HFFc6 (cell line): Measurements from ENCODE around the gene NEIL3. TPM values are rescaled to one million over a fixed set of nuclear protein-coding genes. Genes with fewer than 3 reads are reported as not detected.
A peak's percentile ranks its signal among the peaks of the same experiment; 100 is the strongest.

ENCODE experiments used
- DNase-seq: peaks from one replicate; pipeline ENCODE4 v3.0.0-alpha.2; 2018
- H3K27ac Mint-ChIP-seq: 2 replicates; pipeline ENCODE4 v1.8.0; 2020; ENCODE audit warnings: mild to moderate bottlenecking, mixed read lengths
- H3K27me3 Mint-ChIP-seq: 2 replicates; pipeline ENCODE4 v1.8.0; 2021; ENCODE audit warnings: mild to moderate bottlenecking, moderate library complexity, mixed read lengths; ENCODE audit not compliant: insufficient read depth
- H3K36me3 Mint-ChIP-seq: 2 replicates; pipeline ENCODE4 v1.8.0; 2021; ENCODE audit warnings: low read depth, mixed read lengths
- H3K4me1 Mint-ChIP-seq: 2 replicates; pipeline ENCODE4 v1.8.0; 2020; ENCODE audit warnings: low read depth, mixed read lengths
- H3K4me3 Mint-ChIP-seq: 2 replicates; pipeline ENCODE4 v1.8.0; 2020; ENCODE audit warnings: mild to moderate bottlenecking, moderate library complexity, mixed read lengths
- H3K9me3 Mint-ChIP-seq: 2 replicates; pipeline ENCODE4 v1.8.0; 2020; ENCODE audit warnings: mild to moderate bottlenecking, mixed read lengths
- CTCF ChIP-seq: fragments of 200-600 bp; sonication (generic); IDR thresholded peaks from 2 replicates; pipeline ENCODE4 v1.5.0; 2021; ENCODE audit warnings: antibody characterized with exemption, mild to moderate bottlenecking
- total RNA-seq, 6 experiments: library from RNA; stranded (reverse); fragmentation: NEBNext Ultra II Directional; extraction: Animal tissue kit (Norgen Biotek cat#: 25700); gene quantifications; 2 replicates in 1 of 6; 3 replicates in 5 of 6; pipeline ENCODE4 v1.2.3, GENCODE V29; 2021

NEIL3 gene
- total RNA-seq, 6 experiments from 2014 or later, result 4.1 to 9.5 (median 9.0) TPM

DNA sequence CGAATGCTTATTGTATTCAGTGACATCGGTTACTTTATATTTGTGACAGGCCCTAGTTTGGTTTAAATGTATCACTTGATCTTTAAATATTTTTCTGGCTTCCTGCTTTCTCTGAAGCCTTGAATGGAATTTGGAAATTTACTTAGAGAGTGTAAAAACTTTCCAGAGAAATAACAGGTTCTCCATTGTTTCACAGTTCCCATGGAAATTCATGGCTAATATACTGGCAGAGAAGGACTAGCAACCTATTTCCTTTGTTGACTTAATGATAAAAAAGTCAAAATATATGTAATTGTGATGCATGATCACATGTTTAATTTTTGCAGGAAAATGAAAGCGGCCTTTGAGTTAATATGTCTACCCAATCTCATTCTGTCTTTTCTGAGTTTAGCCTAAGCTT, 13.2 kb downstream of the NEIL3 start:
- Mint-ChIP-seq H3K4me3 (no peak overlapping the region), H3K27me3 (no peaks in the 10 kb centered on the region), H3K27ac (no peak overlapping the region; the same call in 1 of the 2 replicates), H3K36me3 (peaks cover 42% of the 10 kb centered on the region), H3K9me3 (no peaks in the 10 kb centered on the region), H3K4me1 (peaks cover 50% of the 10 kb centered on the region)
- no peak for DNase-seq
- no peak for TF ChIP-seq CTCF

GRCh38 chr4:177323416-177323815, 13.7 kb downstream of the NEIL3 start:
- Mint-ChIP-seq H3K4me1 (peaks cover 46% of the 10 kb centered on the region), H3K27me3 (no peaks in the 10 kb centered on the region), H3K9me3 (no peaks in the 10 kb centered on the region), H3K4me3 (no peak overlapping the region), H3K27ac (no peak overlapping the region), H3K36me3 (peaks cover 45% of the 10 kb centered on the region)
- DNase-seq, result no peak
- TF ChIP-seq CTCF, result no peak

DNA sequence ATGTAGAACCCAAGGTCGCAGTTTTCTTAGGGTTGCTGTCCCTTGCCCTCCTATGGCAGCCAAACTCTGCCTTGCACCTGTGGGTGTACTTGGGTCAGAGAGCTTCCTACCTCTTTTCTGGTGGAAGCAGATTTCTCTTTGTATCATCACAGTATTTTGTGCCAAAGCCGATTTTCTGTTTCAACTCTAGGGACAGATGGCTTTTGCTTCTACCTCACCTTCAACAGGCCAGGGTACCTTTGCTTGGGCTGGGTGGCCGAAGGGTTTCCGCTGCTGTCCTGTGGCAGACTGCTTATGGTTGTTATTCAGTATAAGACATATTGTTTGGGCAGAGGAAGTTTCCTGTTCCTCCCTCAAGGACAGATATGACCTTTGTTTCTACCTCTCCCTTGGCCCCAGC, 22.4 kb downstream of the NEIL3 start:
- no peak overlapping the region for H3K27ac Mint-ChIP-seq
- H3K4me1 Mint-ChIP-seq, result peaks cover 6% of the 10 kb centered on the region
- no peak overlapping the region for H3K4me3 Mint-ChIP-seq
- no peak for DNase-seq
- peaks cover 15% of the 10 kb centered on the region for H3K9me3 Mint-ChIP-seq
- peaks cover 56% of the 10 kb centered on the region for H3K36me3 Mint-ChIP-seq
- TF ChIP-seq CTCF, result no peak
- H3K27me3 Mint-ChIP-seq, result no peaks in the 10 kb centered on the region

- H3K27me3 Mint-ChIP-seq, result no peaks in the 10 kb centered on the region
- H3K27ac Mint-ChIP-seq, result peak overlapping the region; percentile 45
- H3K36me3 Mint-ChIP-seq, result peaks cover 12% of the 10 kb centered on the region; the same call in 1 of the 2 replicates
- H3K4me1 Mint-ChIP-seq, result peaks cover 16% of the 10 kb centered on the region
- peak; percentile 55 for DNase-seq
- TF ChIP-seq CTCF, result peak; percentile 92
- no peaks in the 10 kb centered on the region for H3K9me3 Mint-ChIP-seq
- H3K4me3 Mint-ChIP-seq, result peak overlapping the region; percentile 5; the same call in 1 of the 2 replicates
These were observed 30.1 kb downstream of the NEIL3 start for GRCh38 chr4:177339477-177340374.

DNA sequence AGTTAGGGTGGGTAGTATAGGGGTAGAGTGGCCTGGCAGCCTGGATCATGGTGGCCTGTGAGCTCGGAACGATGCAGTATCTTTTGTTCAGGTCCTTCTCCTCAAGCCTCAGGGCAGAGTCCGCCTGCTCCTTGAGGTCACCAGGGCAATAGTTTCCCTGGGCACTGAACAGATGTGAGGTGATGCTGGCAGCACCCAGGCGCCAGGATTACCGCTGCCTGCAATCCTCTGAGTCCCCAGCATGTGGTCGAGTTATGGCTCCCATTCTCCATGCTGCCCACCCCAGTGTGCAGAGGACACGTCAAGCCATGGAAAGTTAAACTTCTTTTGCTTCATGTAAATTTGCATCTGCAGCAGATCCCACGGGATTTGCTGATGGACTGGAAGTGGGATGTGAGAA, 38.7 kb downstream of the NEIL3 start:
- no peak for DNase-seq
- peaks cover 24% of the 10 kb centered on the region for H3K36me3 Mint-ChIP-seq
- no peaks in the 10 kb centered on the region for H3K9me3 Mint-ChIP-seq
- H3K4me1 Mint-ChIP-seq, result no peaks in the 10 kb centered on the region
- H3K4me3 Mint-ChIP-seq, result no peak overlapping the region
- no peaks in the 10 kb centered on the region for H3K27me3 Mint-ChIP-seq
- no peak for TF ChIP-seq CTCF
- no peak overlapping the region for H3K27ac Mint-ChIP-seq
